Ammon's horn (tissue), 1 donor: ENCODE results near the gene MS4A7.

Source experiments
- DNase-seq: peaks from one replicate; pipeline ENCODE4 v3.0.0-alpha.2; 2016; ENCODE audit warnings: low spot score

Gene MS4A7

GRCh38 chr11:60371386-60371785 lies 6.9 kb upstream of the MS4A7 start:
- DNase-seq: no peak

GRCh38 chr11:60371854-60372253 lies 6.5 kb upstream of the MS4A7 start:
- DNase-seq: no peak

DNA sequence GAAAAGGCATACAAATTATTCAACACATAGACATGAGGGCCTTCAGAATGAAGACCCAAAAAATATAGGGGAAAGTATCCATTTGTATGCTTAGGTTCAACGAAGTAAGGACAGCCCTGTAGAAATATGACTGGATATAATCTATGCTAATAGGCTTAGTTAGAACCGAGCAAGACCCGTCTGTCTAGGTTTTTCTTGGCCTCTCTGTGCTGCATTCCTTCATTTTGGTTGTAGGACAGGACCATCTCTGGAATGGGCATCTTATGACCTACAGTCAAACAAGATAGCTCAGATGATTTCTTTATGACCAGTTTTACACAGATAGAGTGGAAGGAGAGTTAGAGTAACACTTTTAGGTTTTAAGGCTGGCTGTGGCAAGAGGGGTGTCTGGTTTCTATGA lies 5.6 kb upstream of the MS4A7 start:
- no peak for DNase-seq

DNA sequence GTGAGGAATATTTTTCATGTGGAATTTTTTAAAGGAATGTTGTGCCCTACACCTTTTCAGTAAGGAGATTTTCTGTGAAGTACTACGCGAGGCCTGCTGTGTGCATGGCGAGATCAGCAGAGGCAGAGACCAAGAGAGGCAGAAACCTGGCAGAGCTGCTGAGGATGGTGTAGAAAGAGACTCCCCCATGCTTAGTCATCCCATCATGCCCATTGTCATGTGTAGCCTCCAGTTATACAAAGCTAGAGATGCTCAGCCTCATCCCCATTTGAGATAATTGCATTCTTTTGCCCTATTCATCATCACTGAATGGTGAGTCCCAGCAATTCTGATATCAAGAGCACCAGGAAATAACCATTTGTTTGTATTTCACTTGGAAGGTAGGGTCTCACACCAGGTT lies 3.0 kb upstream of the MS4A7 start:
- no peak for DNase-seq

DNA sequence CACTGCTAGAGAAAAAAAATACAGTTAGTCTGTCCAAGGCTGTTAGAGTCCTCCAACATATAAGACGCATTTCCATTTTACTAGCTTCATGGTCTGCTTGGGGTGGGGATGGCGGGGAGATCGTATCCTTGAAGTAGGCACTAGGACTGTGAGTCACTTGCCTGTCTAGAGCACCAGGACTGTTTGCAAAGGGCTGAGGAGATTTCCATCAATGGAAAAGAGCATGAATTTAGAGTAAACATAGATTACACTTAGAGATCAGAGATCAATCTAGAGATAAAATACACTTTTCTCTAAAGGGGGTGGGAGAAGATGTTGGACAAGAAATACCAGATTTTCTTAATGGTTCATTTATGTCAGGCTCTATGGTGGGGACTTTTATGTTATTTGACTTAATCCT lies 1.7 kb upstream of the MS4A7 start:
- no peak for DNase-seq

GRCh38 chr11:60377401-60378136 lies 763 bp upstream of the MS4A7 start:
- DNase-seq: peak; percentile 83

DNA sequence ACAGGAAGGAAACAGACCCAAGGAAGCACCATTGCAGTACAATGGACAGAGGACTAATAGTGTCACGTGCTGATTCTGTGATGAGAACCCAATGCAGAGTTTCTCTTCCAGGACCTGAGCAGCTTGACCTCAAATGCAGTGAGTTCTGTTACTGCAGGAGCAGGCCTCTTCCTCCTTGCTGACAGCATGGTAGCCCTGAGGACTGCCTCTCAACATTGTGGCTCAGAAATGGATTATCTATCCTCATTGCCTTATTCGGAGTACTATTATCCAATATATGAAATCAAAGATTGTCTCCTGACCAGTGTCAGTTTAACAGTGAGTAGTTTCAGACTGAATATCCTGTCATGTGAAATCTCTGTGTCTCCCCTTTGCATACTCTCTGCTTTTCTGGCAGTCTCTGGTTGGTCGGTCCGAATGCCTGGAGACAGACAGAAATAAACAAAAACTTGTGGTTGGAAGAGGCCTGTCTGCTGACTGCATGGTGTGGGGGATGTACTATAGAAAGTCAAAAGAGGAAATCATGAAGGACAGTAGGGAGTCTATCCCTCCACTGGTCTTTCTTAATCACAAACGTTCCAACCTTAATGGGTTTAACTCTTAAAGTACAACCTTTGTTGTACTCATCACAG lies 11.1 kb downstream of the MS4A7 start:
- DNase-seq: peak; percentile 30

GRCh38 chr11:60390419-60390818 lies 12.1 kb downstream of the MS4A7 start:
- DNase-seq: no peak

DNA sequence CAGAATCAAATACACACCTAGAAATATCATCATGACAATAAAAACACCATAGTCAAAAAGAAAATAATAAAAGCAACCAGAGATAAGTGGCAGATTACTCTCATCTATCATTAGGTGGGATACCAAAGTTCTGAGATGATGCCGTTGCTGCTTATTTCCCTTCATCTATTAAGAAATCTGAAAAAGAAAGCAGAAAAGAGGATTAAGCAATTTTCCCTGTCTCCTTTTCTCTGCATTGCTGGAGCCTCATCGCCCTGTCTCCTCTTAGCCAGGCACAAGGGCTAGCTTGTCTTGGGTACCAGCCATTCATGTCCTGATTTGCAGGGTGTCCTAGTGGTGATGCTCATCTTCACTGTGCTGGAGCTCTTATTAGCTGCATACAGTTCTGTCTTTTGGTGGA lies 14.0 kb downstream of the MS4A7 start:
- no peak for DNase-seq

DNA sequence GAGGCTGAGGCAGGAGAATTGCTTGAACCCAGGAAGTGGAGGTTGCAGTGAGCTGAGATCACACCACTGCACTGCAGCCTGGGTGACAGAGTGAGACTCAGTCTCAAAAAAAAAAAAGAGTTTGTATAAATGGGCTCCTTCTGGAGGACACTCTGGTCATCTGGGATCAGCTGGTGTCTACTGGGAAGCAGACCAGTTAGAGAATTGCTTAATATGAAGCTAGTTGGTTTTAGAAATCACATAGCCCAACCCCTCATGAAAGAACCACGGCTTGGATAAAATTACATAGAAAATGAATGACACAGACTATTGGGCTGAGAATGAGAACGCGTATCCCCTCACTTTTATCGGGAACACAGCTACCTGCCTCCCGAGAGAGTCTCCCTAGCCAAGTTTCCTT lies 14.7 kb downstream of the MS4A7 start:
- no peak for DNase-seq

GRCh38 chr11:60394666-60395380 lies 16.5 kb downstream of the MS4A7 start:
- DNase-seq: no peak

GRCh38 chr11:60396382-60396781 lies 18.1 kb downstream of the MS4A7 start, which contains the start of gene MS4A14:
TSS of gene MS4A14 (plus strand) at chr11:60396459. CDS start at chr11:60396579, 120 bp downstream.
- no peak for DNase-seq

GRCh38 chr11:60396799-60397198 lies 18.5 kb downstream of the MS4A7 start:
- peak; percentile 25 for DNase-seq

DNA sequence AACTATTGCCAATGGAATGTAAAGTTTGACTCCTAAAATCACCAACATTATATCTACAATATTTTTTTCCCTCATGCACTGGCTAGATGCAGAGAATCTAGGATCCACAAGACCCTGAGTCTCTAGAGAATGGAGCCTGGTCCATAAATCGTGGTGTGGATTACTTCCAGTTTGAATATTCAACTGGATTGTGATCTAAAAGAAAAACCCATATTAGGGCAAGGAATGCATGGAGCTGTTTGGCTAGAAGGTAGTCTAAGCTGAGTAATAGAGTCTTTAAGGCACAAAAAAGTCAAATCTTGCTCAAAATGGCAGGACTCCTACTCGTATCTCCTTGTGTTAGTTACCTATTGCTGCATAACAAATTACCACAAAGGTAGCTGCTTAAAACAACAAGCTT lies 41.7 kb downstream of the MS4A7 start:
- no peak for DNase-seq

- DNase-seq: no peak
Measured at GRCh38 chr11:60422609-60423008, 44.3 kb downstream of the MS4A7 start.

DNA sequence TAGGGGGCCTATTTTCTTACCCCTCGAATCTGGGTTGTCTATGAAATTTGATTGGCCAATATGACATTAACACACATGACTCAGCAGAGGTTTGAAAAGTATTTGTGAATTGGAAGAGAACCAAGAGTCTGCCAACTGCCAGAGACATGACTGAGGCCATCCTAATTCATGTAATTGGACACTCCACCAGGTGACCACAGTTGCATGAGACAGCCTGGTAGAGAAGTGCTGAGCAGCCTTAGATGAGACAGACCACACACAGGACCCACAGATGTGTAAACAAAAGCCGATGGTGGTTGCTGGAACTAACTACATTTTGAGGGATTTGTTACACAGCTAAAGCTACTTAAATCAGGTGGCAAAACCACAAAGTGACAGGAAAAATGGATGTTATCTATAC lies 50.2 kb downstream of the MS4A7 start:
- no peak for DNase-seq

GRCh38 chr11:60429272-60429671 lies 50.9 kb downstream of the MS4A7 start, which contains the start of gene MS4A5:
TSS of gene MS4A5 (plus strand) at chr11:60429572. CDS start at chr11:60429675, 103 bp downstream.
- no peak for DNase-seq

GRCh38 chr11:60431251-60431650 lies 52.9 kb downstream of the MS4A7 start:
- no peak for DNase-seq

DNA sequence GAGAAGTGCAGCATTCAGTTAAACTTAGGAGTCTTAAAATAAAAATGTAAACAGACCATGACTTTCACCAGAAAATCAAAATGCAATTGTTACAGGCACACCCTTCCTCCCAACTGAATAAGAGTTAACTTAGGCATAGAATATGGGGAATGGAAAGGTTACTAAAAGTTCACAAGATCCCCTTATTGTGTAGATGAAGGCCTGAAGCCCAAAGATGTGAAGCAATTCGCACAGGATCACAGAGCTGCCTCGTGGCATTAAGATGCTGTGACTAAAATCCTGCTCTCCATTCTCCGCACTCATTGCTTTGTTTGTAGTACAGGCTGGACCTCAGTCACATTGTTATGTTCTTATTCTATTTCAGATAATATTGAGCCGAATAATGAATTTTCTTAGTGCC lies 55.1 kb downstream of the MS4A7 start:
- no peak for DNase-seq
